Left kidney (tissue), 8 donors: ENCODE measurements around the gene CEP162. TPM values are rescaled to one million over a fixed set of nuclear protein-coding genes. Genes with fewer than 3 reads are reported as not detected.
A peak's percentile ranks its signal among the peaks of the same experiment; 100 is the strongest.
"Not testable (repeated sequence)": the region's sequence is repeated elsewhere in the genome, so short reads cannot be mapped to it uniquely, and the experiment has no call there.

ENCODE experiments used
- DNase-seq: peaks from one replicate; pipeline ENCODE4 v3.0.0-alpha.2; 2013
- long read RNA-seq, 8 donors: transcript quantifications; one replicate each; lab custom pipeline, GENCODE V29; 2026
- polyA plus RNA-seq: library from polyadenylated mRNA; unstranded; fragments of 120-200 nt; gene quantifications from one replicate; pipeline ENCODE4 v1.2.1, GENCODE V29; 2013; ENCODE audit not compliant: insufficient read length

CEP162 gene
- 29.2 TPM for polyA plus RNA-seq
- long read RNA-seq, donor 1, result 0 reads
- long read RNA-seq, donor 2, partial matches to known transcripts, result 6 of 6 reads
- long read RNA-seq, donor 2, other reads (novel, unspliced or antisense), result 0 of 6 reads
- long read RNA-seq, donor 3, result 0 reads
- long read RNA-seq, donor 4, result 0 reads
- long read RNA-seq, donor 5, result 0 reads
- long read RNA-seq, donor 6, partial matches to known transcripts, result 0 of 2 reads
- long read RNA-seq, donor 6, other reads (novel, unspliced or antisense), result 0 of 2 reads
- long read RNA-seq, donor 7, partial matches to known transcripts, result 0 of 2 reads
- long read RNA-seq, donor 7, other reads (novel, unspliced or antisense), result 0 of 2 reads
- long read RNA-seq, donor 8, result 0 reads

- peak; percentile 92 for DNase-seq
Observed at GRCh38 chr6:84227434-84228197, at the start of gene CEP162. Gene CEP162, minus strand, starts transcription at chr6:84227643. Its CDS starts 1,250 bp downstream, at chr6:84226393.

GRCh38 chr6:84274856-84275255, 47.4 kb upstream of the CEP162 start:
- DNase-seq, result no peak

GRCh38 chr6:84273048-84273809, 45.8 kb upstream of the CEP162 start:
- no peak for DNase-seq

GRCh38 chr6:84272298-84272697, 44.9 kb upstream of the CEP162 start:
- no peak for DNase-seq

- no peak for DNase-seq
Observed at GRCh38 chr6:84271061-84271716, 43.7 kb upstream of the CEP162 start.

GRCh38 chr6:84269947-84270733, 42.7 kb upstream of the CEP162 start:
- no peak for DNase-seq

GRCh38 chr6:84268781-84269180, 41.3 kb upstream of the CEP162 start:
- no peak for DNase-seq

- DNase-seq, result no peak
Observed at GRCh38 chr6:84263557-84263956, 36.1 kb upstream of the CEP162 start.

- no peak for DNase-seq
Observed at GRCh38 chr6:84260926-84261325, 33.5 kb upstream of the CEP162 start.

- no peak for DNase-seq
Observed at GRCh38 chr6:84260196-84260595, 32.8 kb upstream of the CEP162 start.

GRCh38 chr6:84258866-84259265, 31.4 kb upstream of the CEP162 start:
- no peak for DNase-seq

GRCh38 chr6:84258268-84258667, 30.8 kb upstream of the CEP162 start:
- DNase-seq, result no peak

GRCh38 chr6:84255641-84256040, 28.2 kb upstream of the CEP162 start:
- DNase-seq, result no peak

- DNase-seq, result no peak
Observed at GRCh38 chr6:84253380-84253779, 25.9 kb upstream of the CEP162 start.

GRCh38 chr6:84251891-84252539, 24.6 kb upstream of the CEP162 start:
- DNase-seq, result no peak

- no peak for DNase-seq
Observed at GRCh38 chr6:84249724-84250123, 22.3 kb upstream of the CEP162 start.

- DNase-seq, result not testable (repeated sequence)
Observed at GRCh38 chr6:84244416-84245081, 17.1 kb upstream of the CEP162 start.

- DNase-seq, result no peak
Observed at GRCh38 chr6:84243240-84243639, 15.8 kb upstream of the CEP162 start.

- DNase-seq, result no peak
Observed at GRCh38 chr6:84242265-84242664, 14.8 kb upstream of the CEP162 start.

GRCh38 chr6:84228198-84228543, 728 bp upstream of the CEP162 start:
- no peak for DNase-seq
